Right cardiac atrium (tissue), 5 donors: Measurements from ENCODE around the gene ZNF487. TPM values are rescaled to one million over a fixed set of nuclear protein-coding genes. Genes with fewer than 3 reads are reported as not detected.
A peak's percentile ranks its signal among the peaks of the same experiment; 100 is the strongest.
"Not testable (repeated sequence)": the region's sequence is repeated elsewhere in the genome, so short reads cannot be mapped to it uniquely, and the experiment has no call there.

ENCODE experiments used
- ATAC-seq, 2 donors: fragments of 200-7000 bp; cut with Tn5 transposase; one replicate each; pipeline versions ENCODE4 v1.8.0 to v1.9.1; 2020; ENCODE audit warnings: moderate library complexity in 2 of 2, mild to moderate bottlenecking in 1 of 2
- DNase-seq, 3 donors: peaks; one replicate each; pipeline ENCODE4 v3.0.0-alpha.2; 2020
- H3K27ac ChIP-seq: one replicate; pipeline ENCODE4 v1.5.1; 2013; ENCODE audit warnings: mild to moderate bottlenecking, low read length, control low read depth, moderate library complexity
- H3K27me3 ChIP-seq: one replicate; pipeline ENCODE4 v1.6.1; 2013; ENCODE audit not compliant: control insufficient read depth, insufficient read depth
- H3K4me1 ChIP-seq: one replicate; pipeline ENCODE4 v1.6.1; 2013; ENCODE audit warnings: low read length; ENCODE audit not compliant: control insufficient read depth, insufficient read depth
- H3K4me3 ChIP-seq: one replicate; pipeline ENCODE4 v1.5.1; 2013; ENCODE audit warnings: low read length, control low read depth
- H3K9me3 ChIP-seq: one replicate; pipeline ENCODE4 v1.6.1; 2013; ENCODE audit warnings: low read length; ENCODE audit not compliant: control insufficient read depth
- WGBS: extraction: QIAGEN DNeasy Blood & Tissue Kit; methylation state at CpG from one replicate; pipeline ENCODE4 v1.1.7; 2013; 5-methylcytosine and 5-hydroxymethylcytosine counted together
- intact Hi-C, 4 donors: fragments of 100-400 bp; cut with DNase I; formaldehyde crosslinking; loops; one replicate each; pipeline versions ENCODE4 v1.11.0 to v1.14.0; 2022 to 2023
- long read RNA-seq, 4 donors: library from polyadenylated mRNA; unstranded; transcript quantifications; one replicate each; pipeline ENCODE4 v2.0.0, GENCODE V29; 2020 to 2021
- polyA plus RNA-seq: library from polyadenylated mRNA; stranded (reverse); fragments of 200-250 nt; gene quantifications from one replicate; pipeline ENCODE4 v1.2.3, GENCODE V29; 2013
- total RNA-seq, 4 donors: library from RNA; stranded (reverse); fragmentation: NEBNext Ultra II Directional; extraction: Animal tissue kit (Norgen Biotek cat#: 25700); gene quantifications; one replicate each; pipeline ENCODE4 v1.2.1, GENCODE V29; 2021
- donor health status: healthy with polysubstance abuse.
- donor health status: DM: no; HTN: yes; CAD: no.
- donor health status: DM: no; HTN: no; CAD: no.
- donor health status: DM: no; HTN: yes; CAD: no; lungs with severe emphysema.
- donor health status: DM: yes; HTN: yes; CAD: no.

ZNF487 gene
- 1 to 10 TPM; 3.0 to 4.0 (median 3.4) TPM for total RNA-seq
- 4.2 TPM for polyA plus RNA-seq
- long read RNA-seq, donor 1, partial matches to known transcripts: 0 of 6 reads
- long read RNA-seq, donor 1, other reads (novel, unspliced or antisense): 3 of 6 reads
- long read RNA-seq, donor 2, partial matches to known transcripts: 0 of 3 reads
- long read RNA-seq, donor 2, other reads (novel, unspliced or antisense): 0 of 3 reads
- long read RNA-seq, donor 3, partial matches to known transcripts: 0 of 2 reads
- long read RNA-seq, donor 3, other reads (novel, unspliced or antisense): 2 of 2 reads
- long read RNA-seq, donor 4, partial matches to known transcripts: 0 of 2 reads
- long read RNA-seq, donor 4, other reads (novel, unspliced or antisense): 1 of 2 reads

GRCh38 chr10:43436291-43437140 lies at the start of gene ZNF487:
Gene ZNF487, plus strand, starts transcription at chr10:43437111. Its CDS starts 38,703 bp downstream, at chr10:43475814.
- intact Hi-C loops: loop anchor here in 2 of 4 donors (5.0 kb wide), 2 partner anchors 39 to 44 kb away; no protein-coding TSS in a partner anchor

DNA sequence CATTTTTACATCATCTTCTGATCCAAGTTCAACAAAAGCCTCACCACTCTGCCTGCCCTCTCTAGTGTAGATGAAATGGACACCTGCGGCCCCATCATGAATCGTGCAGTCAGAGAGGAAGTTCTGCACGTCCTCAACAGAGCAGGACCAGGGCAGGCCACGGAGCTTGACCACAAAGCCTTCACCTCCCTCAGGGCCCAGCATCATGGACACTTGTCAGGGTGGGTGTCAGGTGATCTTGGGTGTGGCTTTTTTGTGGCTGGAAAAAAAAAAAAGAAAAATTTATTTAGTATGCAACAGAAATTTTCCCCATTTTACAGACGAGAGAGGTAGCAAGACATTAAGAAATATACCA lies 49.3 kb upstream of the ZNF487 start:
- 65% methylated on average over 5 of the region's 5 CpGs for WGBS

More at GRCh38 chr10:43436291-43437140, at the start of gene ZNF487:
- peak within 1 kb of the TSS; percentile 74 for H3K4me3 ChIP-seq
- H3K9me3 ChIP-seq: no peaks in the 10 kb centered on the region
- H3K27ac ChIP-seq: peak within 1 kb of the TSS; percentile 95
- WGBS: under 1% methylated on average over 69 of the region's 69 CpGs
- ATAC-seq (peak; percentile 99), DNase-seq (peak; percentile 91 to 96 (median 96))
- H3K4me1 ChIP-seq: no peaks in the 10 kb centered on the region
- no peaks in the 10 kb centered on the region for H3K27me3 ChIP-seq

DNA sequence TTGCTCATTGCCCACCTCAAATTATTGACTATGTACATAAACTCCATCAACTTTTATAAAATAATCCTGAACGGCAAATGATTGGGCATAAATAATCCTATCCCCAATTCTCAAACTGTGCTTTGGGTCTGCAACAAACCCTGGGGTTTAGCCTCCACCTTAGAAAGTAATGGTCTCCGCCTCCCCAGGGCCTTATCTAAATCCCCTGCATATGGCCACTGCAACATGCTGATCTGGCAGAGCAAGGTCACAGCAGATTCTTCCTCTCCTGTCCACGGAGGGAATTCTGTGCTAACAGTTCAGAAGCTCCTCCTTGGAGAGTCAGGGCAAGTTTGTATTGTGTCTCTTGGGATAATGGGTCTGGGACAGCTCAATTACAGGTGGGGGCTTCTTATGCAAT lies 47.0 kb upstream of the ZNF487 start:
- no peak for DNase-seq
- 62% methylated on average over 3 of the region's 3 CpGs for WGBS
- H3K27me3 ChIP-seq: no peaks in the 10 kb centered on the region
- no peak for ATAC-seq
- no peak overlapping the region for H3K27ac ChIP-seq
- no peaks in the 10 kb centered on the region for H3K4me1 ChIP-seq
- H3K4me3 ChIP-seq: no peak overlapping the region
- intact Hi-C loops: loop anchor here in 1 of 4 donors (5.0 kb wide), 1 partner anchor 47 kb away; the partner anchor contains the start of gene ZNF487
- no peaks in the 10 kb centered on the region for H3K9me3 ChIP-seq

More for the DNA sequence above, 49.3 kb upstream of the ZNF487 start:
- H3K9me3 ChIP-seq: no peaks in the 10 kb centered on the region
- H3K4me3 ChIP-seq: no peak overlapping the region
- no peak overlapping the region for H3K27ac ChIP-seq
- H3K27me3 ChIP-seq: no peaks in the 10 kb centered on the region
- H3K4me1 ChIP-seq: no peaks in the 10 kb centered on the region
- intact Hi-C loops: no loop called here
- ATAC-seq (no peak), DNase-seq (peak in 1 of 3 donors; percentile 41)

DNA sequence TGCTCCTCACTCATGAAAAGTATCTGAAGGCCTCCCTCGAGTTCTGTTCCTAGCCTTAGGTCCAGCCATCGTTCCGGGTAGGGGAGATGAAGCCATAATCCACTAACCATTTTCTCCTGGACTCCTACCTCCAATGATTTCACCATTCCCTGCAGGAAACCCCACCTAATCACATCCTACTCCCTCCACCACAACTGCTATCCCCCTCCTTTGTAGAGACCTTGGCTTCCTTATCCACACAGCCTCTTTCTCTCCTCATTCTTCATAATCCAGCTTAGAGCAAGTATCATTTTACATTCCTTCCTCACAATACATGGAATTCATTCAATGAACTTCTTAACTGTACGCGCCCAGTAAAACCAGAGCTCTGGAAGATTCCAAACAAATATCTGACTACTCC lies 46.6 kb upstream of the ZNF487 start:
- Histone ChIP-seq H3K4me1 (no peaks in the 10 kb centered on the region), H3K27me3 (no peaks in the 10 kb centered on the region), H3K9me3 (no peaks in the 10 kb centered on the region), H3K27ac (no peak overlapping the region), H3K4me3 (no peak overlapping the region)
- WGBS: 82% methylated on average over 5 of the region's 5 CpGs
- ATAC-seq: no peak
- intact Hi-C loops: loop anchor here in 1 of 4 donors (5.0 kb wide), 1 partner anchor 47 kb away; the partner anchor contains the start of gene ZNF487
- DNase-seq: no peak

DNA sequence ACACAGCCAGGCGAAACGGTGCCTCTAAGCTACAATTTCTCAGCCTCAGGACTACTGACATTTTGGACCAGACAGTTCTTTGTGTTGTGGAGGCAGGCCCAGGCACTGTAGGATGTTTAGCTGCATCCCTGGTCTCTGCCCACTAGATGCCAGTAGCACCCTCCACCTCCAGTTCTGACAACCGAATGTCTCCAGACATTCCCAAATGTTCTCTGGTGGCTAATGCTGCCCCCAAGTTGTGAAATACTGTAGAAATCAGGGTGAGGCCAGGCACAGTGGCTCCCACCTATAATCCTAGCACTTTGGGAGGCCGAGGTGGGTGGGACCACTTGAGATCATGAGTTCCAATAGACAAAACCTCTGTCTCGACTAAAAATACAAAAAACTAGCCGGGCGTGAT lies 46.2 kb upstream of the ZNF487 start:
- H3K9me3 ChIP-seq: no peaks in the 10 kb centered on the region
- peaks cover 2% of the 10 kb centered on the region for H3K4me1 ChIP-seq
- H3K4me3 ChIP-seq: no peak overlapping the region
- DNase-seq (no peak), ATAC-seq (peak; percentile 57 to 60)
- no peak overlapping the region for H3K27ac ChIP-seq
- intact Hi-C loops: loop anchor here in 1 of 4 donors (5.0 kb wide), 1 partner anchor 47 kb away; the partner anchor contains the start of gene ZNF487
- 64% methylated on average over 7 of the region's 7 CpGs for WGBS
- no peaks in the 10 kb centered on the region for H3K27me3 ChIP-seq

DNA sequence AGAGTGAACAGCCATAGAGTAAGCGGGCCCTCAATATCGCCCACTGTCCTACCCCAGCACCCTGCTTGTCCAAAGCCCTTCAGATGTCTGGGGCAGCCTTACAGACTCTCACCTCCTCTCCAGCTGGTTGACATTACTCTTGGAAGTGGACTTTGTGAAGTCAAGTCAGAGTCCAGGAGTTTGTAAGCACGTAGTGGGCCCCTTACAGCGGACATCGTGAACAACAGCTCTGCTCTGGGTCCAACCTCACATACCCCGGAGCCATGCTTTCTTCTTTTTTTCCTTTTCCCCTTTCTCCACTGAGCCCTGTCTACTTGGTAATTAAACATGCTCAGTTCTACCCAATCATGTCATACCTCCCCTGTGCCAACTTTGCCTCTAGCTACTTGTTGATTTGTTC lies 45.4 kb upstream of the ZNF487 start:
- ATAC-seq: no peak
- Histone ChIP-seq H3K27me3 (no peaks in the 10 kb centered on the region), H3K9me3 (no peaks in the 10 kb centered on the region), H3K4me1 (peaks cover 2% of the 10 kb centered on the region), H3K27ac (no peak overlapping the region), H3K4me3 (no peak overlapping the region)
- intact Hi-C loops: loop anchor here in 1 of 4 donors (5.0 kb wide), 1 partner anchor 46 kb away; the partner anchor contains the start of gene ZNF487
- WGBS: 86% methylated on average over 6 of the region's 6 CpGs
- DNase-seq: no peak

GRCh38 chr10:43392748-43393147 lies 44.2 kb upstream of the ZNF487 start:
- no peaks in the 10 kb centered on the region for H3K9me3 ChIP-seq
- WGBS: 80% methylated on average over 3 of the region's 3 CpGs
- intact Hi-C loops: loop anchor here in 1 of 4 donors (5.0 kb wide), 1 partner anchor 45 kb away; the partner anchor contains the start of gene ZNF487
- no peak overlapping the region for H3K27ac ChIP-seq
- no peaks in the 10 kb centered on the region for H3K27me3 ChIP-seq
- no peak for ATAC-seq
- DNase-seq: no peak
- H3K4me1 ChIP-seq: peaks cover 2% of the 10 kb centered on the region
- no peak overlapping the region for H3K4me3 ChIP-seq

DNA sequence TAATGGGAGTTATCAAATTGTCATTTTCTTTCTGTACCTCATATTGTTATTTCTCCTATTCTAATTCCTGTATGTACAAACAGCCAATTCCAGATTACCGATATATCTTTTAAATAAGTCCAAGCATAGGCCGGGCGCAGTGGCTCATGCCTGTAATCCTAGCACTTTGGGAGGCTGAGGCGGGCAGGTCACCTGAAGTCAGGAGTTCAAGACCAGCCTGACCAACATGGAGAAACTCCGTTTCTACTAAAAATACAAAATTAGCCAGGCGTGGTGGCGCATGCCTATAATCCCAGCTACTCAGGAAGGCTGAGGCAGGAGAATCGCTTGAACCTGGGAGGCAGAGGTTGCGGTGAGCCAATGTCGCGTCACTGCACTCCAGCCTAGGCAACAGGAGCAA lies 43.7 kb upstream of the ZNF487 start:
- H3K27me3 ChIP-seq, ATAC-seq, H3K9me3 ChIP-seq, H3K27ac ChIP-seq, H3K4me1 ChIP-seq, H3K4me3 ChIP-seq, DNase-seq: not testable (repeated sequence)
- 93% methylated on average over 11 of the region's 11 CpGs for WGBS
- intact Hi-C loops: loop anchor here in 1 of 4 donors (5.0 kb wide), 1 partner anchor 44 kb away; the partner anchor contains the start of gene ZNF487

DNA sequence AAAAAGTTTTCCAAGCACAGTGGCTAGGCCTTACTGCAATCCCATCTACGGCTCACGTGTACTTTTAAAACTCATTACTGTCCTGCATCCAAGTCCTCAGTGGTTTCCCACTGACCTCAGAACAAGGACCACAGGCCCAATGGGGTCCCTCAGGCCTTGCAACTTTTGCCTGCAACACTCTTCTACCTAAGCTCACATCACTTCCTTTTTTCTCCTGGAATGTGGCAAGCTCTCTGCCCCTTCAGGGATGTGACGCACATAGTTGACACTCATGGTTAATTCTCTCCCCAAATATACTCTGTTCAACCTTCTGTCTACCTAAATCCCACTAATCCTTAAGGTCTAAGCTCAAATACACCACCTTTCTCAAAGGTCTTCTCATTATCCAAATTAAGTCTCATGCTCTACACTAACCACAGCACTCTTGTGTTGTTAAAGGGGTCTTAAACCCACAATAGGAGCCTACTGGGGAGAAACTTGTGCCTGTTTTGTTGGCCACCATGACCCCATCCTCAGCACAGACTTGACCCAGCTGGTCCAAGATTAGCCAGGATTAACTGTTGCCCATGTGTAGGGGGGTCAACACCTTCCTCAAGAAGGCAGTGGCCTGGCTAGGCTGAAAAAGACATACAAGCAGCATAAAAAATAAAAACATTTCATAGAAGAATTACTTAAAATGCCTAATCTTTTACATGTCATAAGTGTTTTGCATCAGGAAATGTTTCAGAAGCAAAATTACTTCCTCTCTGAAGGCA lies 43.1 kb upstream of the ZNF487 start:
- no peak overlapping the region for H3K27ac ChIP-seq
- 84% methylated on average over 3 of the region's 3 CpGs for WGBS
- DNase-seq: no peak
- intact Hi-C loops: loop anchor here in 1 of 4 donors (5.0 kb wide), 1 partner anchor 44 kb away; the partner anchor contains the start of gene ZNF487
- H3K9me3 ChIP-seq: no peaks in the 10 kb centered on the region
- ATAC-seq: no peak
- H3K27me3 ChIP-seq: no peaks in the 10 kb centered on the region
- H3K4me3 ChIP-seq: no peak overlapping the region
- peaks cover 6% of the 10 kb centered on the region for H3K4me1 ChIP-seq

GRCh38 chr10:43394868-43395267 lies 42.0 kb upstream of the ZNF487 start:
- Histone ChIP-seq H3K27ac (no peak overlapping the region), H3K9me3 (no peaks in the 10 kb centered on the region), H3K27me3 (no peaks in the 10 kb centered on the region), H3K4me3 (no peak overlapping the region), H3K4me1 (peaks cover 10% of the 10 kb centered on the region)
- intact Hi-C loops: loop anchor here in 2 of 4 donors (5.0 kb wide), 1 partner anchor 42 kb away; the partner anchor contains the start of gene ZNF487 (in 2 of the 2)
- 83% methylated on average over 6 of the region's 6 CpGs for WGBS
- no peak for ATAC-seq
- DNase-seq: no peak
